HK-2 (cell line): Measurements from ENCODE around the gene AGMAT.
A peak's percentile ranks its signal among the peaks of the same experiment; 100 is the strongest.

Source experiments
- DNase-seq: peaks from one replicate; pipeline ENCODE4 v3.0.0-alpha.2; 2018; ENCODE audit not compliant: unreplicated experiment

Gene AGMAT

GRCh38 chr1:15584489-15585363, at the start of gene AGMAT:
TSS of gene AGMAT (minus strand) at chr1:15585051. CDS start at chr1:15584967, 84 bp downstream.
- peak; percentile 80 for DNase-seq

DNA sequence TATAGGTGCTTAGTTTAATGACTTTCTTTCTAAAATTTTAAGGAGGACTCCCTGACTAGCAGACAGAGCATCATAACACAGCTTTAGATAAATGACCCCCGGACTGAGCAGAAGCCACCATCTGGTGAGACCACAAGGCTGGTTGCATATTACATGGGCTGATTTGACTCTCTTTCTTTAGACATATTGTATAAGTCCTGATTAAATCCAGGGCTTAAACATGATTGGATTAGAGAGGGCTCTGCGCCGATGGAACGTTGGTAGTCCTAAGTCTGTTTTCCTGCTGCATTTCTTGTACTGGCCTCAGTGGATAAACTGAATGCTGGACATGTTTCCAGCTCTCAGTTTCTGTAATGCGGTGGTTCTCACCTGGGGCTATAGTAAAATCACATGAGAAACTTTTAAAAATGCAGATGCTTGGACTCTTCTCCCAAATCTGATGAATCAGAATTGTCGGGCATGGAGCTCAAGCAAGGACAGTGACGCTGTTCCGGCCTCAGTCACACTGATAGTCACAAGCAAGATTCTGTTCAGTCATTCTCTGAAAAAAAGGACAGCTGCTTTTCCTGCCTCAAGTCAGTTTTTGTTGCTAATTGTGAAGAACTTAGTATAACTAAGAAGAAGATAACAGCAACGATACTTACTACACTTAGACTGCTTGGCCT, 49.0 kb upstream of the AGMAT start:
- DNase-seq, result no peak

DNA sequence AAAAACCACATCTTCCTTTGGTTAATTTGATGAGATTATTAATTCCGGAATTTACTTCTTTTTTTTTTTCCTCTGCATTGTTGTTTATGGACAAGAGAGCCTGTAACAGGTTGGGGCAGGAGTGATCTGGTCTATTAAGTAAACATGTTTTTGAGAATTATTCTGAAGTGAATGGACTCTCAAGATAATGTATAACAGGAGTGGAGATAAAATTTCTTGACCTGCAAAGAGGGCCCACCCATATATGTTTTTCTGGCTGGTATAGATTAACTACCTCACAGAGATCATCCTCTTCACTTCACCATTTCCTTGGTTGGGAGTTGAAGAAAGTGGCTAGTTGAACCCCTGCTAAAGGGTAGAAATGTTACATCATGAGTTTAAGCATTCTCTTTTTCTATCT, 43.2 kb upstream of the AGMAT start:
- no peak for DNase-seq

- DNase-seq, result no peak
Observed at GRCh38 chr1:15627343-15627988, 42.6 kb upstream of the AGMAT start.

GRCh38 chr1:15626269-15626950, 41.6 kb upstream of the AGMAT start:
- no peak for DNase-seq

DNA sequence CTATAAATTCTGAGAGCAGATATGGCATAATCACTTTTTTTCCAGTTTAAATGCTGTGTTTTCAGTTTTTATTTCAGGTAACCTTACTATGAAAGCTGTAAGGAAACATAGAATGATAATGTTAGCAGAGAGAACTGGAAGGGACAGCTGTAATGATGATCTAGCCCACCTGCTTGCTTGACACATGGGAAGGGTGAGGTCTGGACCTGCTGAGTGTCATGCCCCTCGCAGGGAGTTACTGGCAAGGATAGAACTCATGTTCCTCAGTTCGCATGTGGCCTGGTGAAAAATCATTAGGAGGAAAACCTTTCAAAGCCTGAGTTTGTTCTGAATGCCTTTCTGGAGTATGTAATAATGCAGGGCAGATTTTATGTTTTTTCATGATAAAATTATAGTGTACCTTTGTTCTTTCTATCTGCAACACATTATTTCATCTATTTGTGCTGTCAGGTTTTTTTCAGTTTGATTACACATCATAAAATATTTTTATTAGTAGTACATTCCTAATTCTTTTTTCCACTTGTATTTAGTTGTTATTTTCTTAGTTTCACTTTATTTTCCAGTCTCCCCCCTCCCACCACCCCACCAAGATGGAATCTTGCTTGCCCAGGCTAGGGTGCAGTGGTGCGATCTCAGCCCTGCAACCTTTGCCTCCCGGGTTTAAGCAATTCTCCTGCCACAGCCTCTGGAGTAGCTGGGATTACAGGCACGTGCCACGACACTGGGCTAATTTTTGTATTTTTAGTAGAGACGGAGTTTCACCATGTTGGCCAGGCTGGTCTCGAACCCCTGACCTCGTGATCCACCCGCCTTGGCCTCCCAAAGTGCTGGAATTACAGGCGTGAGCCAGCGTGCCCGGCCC, 40.4 kb upstream of the AGMAT start:
- DNase-seq, result no peak

DNA sequence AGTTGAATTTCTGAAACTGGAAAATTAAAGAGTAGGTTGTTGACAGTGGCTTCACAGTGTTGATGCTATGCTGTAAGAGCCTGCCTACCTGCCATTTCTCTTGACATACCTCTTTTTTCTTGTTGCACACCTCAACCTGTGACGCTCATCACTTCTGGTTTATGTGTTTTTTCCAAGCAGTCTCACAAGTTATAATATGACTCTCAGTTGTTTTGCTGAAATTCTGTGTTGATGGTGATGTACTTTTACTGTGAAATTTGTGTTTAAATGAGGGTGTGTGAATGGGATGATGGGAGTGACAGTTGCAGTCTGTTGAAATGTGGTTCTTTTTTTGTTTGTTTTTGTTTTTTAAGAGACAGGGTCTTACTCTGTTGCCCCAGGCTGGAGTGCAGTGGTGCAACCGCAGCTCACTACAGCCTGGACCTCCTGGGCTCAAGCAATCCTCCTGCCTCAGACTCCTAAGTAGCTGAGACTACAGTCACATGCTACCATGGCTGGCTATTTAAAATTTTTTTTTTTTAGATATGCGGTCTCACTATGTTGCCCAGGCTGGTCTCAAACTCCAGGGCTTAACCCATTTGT, 39.4 kb upstream of the AGMAT start:
- no peak for DNase-seq

- no peak for DNase-seq
Observed at GRCh38 chr1:15623435-15623834, 38.6 kb upstream of the AGMAT start.

DNA sequence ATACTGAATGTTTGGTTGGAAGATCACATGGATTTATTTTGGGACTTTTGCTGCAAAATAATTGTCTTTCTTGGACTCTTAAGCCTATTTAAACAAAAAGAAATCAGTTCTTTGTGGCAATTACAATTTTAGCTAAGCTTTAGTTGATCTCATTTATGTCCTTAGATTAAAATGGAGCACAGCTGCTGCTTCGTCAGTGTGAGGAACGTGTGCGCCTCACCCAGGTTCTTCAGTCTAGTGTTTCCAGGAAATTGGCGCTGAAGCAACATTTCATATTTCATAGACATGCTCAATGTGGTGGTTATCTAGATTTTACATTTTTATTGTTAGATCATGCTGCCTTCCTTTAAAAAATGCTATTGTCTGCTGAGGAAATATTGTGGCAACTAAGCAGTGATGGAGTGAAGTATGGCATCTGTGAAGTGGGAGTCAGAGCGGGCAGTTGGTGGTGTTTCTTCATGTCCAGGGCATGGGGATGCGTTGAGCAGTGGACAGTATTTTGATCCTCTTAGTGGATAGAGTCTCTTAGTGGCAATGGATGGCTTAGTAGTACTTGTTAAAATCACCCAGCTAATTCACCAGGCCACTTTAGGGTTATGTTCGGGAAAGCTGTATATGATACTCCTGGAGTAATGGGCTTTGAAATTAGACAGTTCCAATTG, 38.0 kb upstream of the AGMAT start:
- DNase-seq, result no peak

DNA sequence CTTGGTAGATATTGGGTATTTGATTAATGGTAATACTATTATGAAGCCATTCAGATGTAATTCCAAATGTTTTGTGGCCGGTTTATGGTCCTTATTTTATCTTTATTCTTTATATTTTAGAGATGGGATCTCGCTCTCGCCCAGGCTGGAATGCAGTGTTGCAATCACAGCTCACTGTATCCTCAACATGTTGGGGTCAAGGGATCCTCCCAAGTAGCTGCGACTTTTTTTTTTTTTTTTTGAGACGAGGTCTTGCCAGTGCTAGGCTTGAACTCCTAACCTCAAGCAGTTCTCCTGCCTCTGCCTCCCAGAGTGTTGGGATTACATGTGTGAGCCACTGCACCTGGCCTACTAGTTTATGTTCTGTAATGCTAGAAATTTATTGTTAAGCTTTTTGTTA, 37.1 kb upstream of the AGMAT start:
- no peak for DNase-seq

- no peak for DNase-seq
Observed at GRCh38 chr1:15620902-15621682, 36.2 kb upstream of the AGMAT start.

DNA sequence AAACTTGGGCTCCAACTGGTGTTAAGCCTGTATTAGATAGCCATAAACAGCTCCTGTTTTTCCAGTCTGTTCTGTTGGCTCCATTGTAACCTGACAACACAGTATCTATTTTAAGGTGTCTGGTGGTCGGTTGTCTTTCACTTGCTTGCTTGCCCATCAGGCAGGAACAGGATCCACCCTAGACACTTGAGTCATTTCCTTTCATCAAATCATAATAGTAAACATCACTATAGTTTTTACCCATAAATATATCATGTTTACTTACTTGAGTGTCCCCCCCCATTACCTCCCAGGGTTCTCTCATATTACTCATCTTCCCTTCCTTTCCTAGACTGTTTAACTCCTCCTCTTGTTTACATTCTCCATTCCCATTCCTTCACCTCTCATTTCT, 35.3 kb upstream of the AGMAT start:
- DNase-seq, result no peak

DNA sequence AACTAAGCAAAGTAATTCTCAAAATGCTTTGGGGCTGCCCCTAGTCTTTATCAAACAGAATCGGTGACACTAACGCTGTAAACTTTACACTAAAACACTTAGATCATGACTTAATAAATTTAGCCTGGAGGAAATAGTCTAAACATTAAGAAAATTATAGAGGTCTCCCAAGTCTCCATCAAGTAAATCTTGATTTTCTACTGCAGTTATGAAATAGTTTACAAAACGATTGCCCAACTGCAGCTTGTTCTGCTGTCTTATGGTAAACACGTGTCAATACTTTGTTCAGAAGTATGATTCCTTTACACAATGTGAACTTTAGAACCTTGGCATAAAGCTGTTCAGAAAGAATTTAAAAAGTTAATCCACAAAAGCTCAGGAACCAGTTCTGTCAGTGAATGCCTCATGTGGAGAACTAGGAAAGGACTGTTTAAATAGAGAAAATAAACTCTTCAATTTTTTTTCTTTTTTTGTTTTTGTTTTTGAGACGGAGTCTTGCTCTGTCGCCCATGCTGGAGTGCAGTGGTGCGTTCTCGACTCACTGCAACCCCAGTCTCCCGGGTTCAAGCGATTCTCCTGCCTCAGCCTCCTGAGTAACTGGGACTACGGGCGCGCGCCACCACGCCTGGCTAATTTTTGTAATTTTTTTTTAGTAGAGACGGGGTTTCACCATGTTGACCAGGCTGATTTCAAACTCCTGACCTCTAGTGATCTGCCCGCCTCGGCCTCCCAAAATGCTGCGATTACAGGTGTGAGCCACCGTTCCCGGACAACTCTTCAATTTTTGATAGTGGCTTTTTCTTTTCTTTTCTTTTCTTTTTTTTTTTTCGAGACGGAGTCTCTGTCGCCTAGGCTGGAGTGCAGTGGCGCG, 34.0 kb upstream of the AGMAT start:
- no peak for DNase-seq

GRCh38 chr1:15618077-15618654, 33.3 kb upstream of the AGMAT start:
- DNase-seq, result no peak

DNA sequence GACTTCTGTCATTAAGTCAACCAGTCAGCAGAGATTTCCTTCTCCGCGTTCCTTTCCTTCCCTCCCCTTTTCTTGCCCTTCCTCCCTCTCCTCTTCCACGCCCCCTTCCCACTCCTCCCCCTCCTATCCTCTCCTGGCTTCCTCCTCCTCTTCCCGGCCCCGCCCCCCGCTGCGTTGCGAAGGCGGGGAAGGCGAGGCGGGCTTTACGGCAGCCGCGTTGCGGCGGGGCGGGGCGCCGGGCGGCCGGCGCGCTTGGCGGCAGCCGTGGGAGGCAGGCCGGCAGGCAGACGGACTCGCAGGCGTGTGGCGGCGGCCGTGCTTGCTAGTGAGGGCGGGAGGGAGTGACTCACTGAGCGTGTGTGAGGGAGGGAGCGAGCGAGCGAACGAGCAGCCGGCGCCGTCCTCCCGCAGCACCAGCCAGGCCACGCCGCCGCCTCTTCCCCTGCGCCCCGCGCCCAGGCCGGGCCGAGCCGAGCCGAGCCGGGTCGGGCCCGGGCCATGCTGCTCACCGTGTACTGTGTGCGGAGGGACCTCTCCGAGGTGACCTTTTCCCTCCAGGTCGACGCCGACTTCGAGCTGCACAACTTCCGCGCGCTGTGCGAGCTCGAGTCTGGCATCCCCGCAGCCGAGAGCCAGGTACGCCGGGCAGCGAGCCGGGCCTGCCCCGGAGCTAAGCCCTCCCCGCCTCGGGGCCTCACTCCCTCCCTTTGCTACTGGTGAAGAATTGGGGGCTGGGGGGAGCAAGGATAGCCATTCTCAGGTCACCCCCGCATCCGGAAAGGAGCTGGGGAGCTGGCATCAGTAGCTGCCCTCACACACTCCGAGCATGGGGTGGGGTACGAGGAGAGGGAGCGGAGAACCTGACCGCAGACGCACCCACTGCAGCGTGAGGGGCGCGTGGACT, 32.6 kb upstream of the AGMAT start, which contains the start of gene DDI2:
Gene DDI2, plus strand, starts transcription at position 286 of the 904 bp plus-strand sequence. Its CDS starts 213 bp downstream, at position 499.
- peak; percentile 97 for DNase-seq

- DNase-seq, result peak; percentile 38
Observed at GRCh38 chr1:15616373-15617172, 31.7 kb upstream of the AGMAT start.
